HG02884 (cell line): Measurements from ENCODE around the gene OR6B3.

Experiments
- ATAC-seq: cut with Tn5 transposase; IDR thresholded peaks from one replicate; pipeline ENCODE4 v1.9.1; 2021; ENCODE audit warnings: mild to moderate bottlenecking, moderate library complexity; ENCODE audit not compliant: unreplicated experiment

The OR6B3 gene

DNA sequence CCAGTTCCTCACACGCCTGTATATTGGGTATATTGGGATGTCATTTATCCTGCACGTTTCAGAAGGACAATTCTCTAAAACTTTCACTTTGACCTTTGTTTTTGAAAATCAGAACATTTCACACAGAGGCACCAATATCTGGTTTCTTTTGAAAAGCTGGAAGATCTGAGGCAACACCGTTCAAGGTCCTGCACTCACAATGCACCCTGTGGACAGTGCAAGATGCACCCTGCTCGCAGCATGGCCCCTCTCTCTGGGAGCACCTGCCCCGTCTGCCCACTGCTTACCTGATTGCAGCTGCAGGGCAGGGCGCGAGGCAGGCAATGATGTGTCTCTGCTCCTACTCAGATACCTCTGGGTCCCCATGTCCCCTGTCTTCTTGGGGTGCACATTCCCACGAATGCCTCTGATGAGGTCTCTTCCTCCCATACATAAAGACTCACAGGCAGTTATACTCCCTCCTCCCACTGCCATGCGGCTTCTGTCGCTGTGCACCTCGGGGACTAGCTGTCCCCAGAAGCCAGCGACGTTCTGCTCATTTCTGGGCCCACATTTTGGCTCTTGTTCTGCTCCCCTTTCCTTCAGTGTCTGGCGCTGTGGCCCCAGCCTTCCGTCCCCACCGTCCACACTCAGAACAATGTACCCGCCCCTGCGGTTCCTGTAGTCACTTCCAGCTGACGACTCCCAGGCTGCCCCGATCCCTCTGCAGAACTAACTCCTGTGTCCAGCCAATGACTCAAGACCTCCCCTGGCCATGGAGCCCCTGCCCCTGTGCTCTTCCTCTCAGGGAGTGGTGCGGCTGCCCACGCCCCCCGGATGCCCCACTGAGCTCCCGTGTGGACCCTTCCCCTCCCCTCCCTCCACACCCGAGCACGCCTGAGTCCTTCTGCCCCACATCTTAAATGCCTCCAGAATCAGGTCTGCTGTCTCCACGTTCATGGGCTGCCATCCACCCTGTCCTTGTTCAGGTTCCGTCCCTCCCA, at the start of gene OR6B3:
OR6B3 (minus strand) TSS at position 349 of the 983 bp plus-strand sequence.
- ATAC-seq: no peak

- no peak for ATAC-seq
Measured at GRCh38 chr2:240098349-240098748, 45.0 kb upstream of the OR6B3 start.

- ATAC-seq: no peak
Measured at GRCh38 chr2:240095556-240096523, 42.5 kb upstream of the OR6B3 start.

DNA sequence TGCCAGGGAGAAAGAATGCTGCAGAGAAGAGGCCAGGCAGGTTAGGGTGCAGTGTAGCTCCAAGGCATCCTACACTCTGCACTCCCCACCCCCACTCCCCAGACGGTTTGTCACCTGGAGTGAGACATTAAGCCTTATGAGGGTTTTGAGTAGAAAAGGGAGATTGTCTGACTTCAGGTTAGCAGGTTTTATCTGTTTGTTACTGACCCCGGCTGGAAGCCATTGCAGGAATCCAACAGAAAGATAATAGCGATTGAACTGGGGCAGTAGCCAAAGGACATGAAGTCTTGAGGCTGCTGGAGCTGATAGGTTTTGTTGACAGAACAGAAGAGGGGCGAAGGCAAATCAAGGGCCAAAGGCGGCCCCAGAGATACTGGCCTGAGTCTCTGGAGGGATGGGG, 36.0 kb upstream of the OR6B3 start:
- ATAC-seq: no peak

DNA sequence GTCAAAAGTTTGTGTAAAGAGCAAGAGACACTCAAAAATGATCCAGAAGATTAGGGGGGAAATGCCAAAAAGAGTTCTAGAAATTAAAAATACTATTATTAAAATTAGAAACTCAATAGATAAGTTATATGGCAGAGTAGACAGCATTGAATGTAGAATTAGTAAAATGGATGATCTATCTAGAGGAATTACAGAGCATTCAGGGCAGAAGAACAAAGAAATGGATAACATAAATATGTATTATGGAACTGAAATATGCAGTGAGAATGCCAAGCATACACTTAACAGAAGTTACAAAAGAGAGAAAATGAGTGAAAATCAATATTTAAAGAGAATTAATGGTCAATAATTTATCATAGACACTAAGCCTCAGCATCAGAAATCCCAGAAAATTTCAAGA, 33.2 kb upstream of the OR6B3 start:
- ATAC-seq: no peak

DNA sequence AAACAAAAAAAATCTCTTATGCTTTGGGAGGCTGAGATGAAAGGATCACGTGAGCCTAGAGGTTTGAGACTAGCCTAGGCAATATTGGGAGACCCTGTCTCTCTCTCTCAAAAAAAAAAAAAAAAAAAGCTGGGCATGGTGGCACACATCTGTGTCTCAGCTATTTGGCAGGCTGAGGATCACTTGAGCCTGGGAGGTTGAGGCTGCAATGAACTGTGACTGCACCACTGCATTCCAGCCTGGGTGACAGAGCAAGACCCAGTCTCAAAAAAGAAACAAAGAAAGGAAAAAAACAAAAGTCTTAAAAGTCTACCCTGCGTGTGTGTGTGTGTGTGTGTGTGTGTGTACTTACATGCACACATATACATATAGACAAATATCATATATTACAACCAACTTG, 25.3 kb upstream of the OR6B3 start:
- ATAC-seq: no peak

DNA sequence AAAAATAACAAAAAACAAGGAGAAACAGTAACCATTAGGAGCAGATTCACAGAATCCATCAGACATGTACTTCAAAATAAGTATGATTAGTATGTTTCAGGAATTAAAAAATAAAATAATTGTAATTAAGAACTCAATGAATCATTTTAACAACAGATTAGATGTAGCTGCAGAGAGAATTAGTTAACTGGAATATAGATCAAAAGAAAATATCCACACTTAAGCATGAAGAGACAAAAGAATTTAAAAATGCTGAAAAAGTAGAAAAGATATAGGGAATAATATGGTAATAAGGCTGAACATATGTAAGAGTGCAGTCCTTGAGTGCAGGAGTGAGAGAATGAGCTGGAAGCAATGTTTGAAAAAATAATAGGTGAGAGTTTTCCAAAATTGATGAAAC, 24.1 kb upstream of the OR6B3 start:
- no peak for ATAC-seq

DNA sequence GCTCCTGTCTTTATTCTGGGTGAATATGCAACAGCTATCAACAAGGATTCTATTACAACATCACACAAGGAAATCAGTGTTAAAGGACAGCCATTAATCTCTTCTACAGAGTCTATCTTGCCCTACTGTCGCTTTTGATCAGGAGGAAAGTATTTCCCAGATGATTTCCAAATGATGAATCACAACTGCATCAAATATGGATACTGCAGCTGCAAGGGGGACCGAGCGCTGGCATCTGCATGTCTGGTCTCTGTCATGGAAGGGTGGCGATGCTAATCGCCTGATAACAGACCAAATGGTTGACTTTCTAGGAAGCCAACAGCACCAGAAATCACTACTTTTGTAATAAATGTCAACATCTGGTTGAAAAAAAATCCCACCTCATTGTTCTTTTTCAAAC, 21.2 kb upstream of the OR6B3 start:
- ATAC-seq: no peak

DNA sequence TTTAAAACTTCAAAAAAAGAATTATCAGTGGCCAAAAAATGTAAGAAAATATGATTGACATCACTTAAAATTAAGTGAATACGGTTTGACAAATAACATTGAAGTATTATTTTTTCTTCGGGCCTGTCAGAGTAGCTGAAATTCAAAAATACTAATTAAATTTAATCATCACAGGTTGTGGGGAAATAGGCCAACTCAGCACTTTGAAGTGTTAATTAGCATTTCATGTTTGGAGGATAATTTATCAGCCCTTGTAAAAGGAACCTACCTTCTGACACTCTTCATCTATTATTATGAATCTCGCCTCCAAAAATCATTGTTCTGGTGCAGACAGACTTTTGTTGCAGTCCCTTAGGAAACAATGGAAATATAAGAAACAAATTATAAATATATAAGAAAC, 17.6 kb upstream of the OR6B3 start:
- no peak for ATAC-seq

DNA sequence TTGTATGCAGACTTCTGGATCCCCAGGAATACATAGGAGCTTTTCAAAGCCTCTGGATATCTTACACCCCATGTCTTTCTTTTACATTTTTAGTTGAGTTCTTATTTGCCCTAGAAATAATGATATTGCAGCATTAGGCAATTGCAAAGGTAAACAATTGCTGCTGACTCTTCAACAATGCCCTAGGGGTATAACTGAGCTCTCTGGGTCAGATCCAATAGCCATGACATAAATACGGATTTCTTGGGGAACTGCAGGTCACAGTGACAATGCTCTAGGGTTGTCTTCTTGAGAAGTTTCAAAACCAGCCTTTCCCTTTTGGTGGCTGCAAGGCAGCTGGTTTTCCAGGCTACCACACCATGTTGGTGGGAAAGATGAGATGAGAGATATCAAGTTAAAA, 16.5 kb upstream of the OR6B3 start:
- no peak for ATAC-seq

GRCh38 chr2:240068193-240068592, 14.9 kb upstream of the OR6B3 start:
- ATAC-seq: no peak

DNA sequence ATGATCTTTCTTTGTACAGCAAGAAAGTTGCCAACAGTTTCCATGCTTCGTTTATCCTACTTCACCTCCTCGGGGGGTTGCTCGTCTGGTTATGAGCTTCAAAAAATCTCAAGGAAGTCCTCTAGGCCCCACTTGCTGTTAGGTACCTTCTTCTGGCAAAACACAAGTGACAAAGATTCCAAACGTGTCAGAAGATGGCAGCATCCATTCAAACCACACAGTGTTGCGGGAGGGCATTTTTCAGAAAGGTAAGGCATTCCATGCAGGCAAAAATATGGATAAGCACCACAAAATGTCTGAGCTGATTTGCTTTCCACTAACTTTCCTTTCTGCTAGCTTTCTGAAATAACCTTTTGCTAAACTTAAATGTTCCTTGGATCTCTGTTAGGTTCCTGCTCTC, 13.2 kb upstream of the OR6B3 start:
- no peak for ATAC-seq

DNA sequence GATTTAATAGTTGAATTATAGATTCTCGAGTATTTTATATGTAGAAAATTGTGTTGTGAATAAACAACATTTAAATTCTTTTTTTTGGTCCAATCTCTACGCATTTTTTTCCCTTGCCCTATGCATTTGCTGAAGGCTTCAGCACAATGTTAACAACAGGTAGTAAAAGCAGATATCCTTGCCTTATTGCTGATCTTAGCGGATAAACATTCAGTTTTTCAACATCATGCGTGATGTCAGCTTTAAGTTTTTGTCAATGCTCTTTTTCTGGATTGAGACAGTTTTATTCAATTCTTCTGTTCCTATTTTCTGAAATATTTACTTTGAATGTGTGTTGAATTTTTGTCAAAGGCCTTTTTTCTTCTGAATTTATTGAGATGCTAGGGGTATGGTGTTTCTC, 11.6 kb upstream of the OR6B3 start:
- ATAC-seq: no peak

DNA sequence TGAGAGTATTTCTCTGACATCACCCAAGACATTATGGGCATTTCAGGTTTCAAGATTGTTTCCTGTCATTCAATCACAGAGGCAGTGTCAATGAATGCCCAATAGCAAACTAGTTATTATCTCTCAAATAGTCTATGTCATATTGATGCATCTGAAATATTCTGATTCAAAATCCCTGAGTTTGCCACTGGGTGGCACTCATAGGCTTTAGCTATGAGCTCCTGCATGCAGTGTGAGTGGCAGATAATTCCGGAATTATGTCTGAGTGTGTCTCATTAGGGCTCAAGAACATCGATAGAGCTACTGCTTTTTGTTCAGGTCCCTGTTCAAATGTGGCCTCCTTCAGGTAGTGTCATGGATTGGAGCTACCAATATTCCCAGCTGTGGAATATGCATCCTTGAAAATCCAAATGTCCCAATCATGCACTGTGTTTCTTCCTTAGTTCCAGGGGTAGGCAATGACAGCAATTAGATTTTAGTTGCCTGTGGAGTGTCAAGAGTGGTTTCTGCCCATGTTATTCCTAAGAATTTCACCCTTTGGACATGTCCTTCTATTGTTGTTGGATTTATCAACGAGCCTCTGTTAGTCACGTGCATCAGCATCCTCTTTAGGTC, 7.8 kb upstream of the OR6B3 start:
- no peak for ATAC-seq

GRCh38 chr2:240056678-240057077, 3.4 kb upstream of the OR6B3 start:
- ATAC-seq: no peak

DNA sequence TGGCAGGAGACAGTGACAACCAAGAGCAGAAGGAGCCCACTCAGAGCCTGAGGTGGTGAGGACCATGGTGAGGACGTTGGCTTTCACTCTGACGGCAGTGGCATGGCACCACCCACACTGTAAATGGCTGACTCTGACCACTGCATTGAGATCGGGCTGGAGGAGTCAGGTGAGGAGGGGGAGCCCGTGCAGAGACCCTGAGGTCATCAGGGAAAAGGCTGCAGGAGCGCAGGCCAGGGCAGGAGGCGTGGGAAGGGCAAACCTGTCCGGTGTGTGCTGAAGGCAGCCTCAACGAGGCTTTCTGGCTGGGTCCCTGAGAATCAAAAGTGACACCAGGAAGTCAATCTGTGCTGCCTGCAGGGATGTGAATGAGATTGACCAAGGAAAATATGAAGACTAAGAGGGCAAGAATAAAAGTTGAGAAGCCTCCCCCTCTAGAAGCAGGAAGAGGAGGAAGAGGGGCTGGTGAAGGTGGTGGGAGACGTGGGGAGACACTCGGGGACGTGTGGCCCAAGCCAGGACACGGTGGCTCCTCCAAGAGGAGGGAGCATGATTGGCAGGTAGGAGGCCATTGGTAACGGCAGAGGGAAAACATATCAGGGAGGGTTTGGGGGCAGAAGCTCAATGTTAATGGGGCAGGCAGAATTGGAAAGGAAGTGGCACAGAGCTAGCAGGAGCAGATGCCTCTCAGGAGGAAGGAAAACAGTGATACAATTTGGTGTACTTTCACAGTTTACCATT, 2.0 kb upstream of the OR6B3 start:
- ATAC-seq: no peak

DNA sequence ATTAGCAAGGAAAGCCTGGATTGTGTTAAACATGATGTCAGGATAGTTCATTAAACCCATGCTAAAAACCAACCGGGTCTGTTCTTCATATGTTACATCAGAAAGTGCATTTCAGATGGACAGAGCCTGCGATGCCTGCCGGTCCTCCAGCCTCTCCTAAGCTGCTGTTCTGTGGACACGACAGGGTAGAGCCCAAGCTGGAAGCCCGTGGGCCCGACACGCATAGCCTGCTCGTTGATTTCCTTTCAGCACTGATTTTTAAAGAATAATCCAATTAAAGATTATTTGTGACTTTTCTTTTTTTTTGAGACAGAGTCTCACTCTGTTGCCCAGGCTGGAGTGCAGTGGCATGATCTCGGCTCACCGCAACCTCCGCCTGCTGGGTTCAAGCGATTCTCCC, 797 bp downstream of the OR6B3 start:
- ATAC-seq: no peak

- no peak for ATAC-seq
Measured at GRCh38 chr2:240051697-240052096, 1.6 kb downstream of the OR6B3 start.

DNA sequence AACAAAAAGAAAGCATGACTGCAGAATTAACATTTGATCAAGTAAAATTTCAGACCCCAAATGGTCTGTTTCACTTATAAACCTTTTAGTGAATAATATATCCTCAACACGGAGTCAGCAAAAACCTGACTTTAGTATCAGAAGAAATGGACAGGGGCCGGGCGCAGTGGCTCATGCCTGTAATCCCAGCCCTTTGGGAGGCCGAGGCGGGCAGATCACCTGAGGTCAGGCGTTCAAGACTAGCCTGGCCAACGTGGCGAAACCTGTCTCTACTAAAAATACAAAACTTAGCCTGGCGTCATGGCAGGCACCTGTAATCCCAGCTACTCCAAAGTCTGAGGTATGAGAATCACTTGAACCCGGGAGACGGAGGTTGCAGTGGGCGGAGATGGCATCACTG, 3.0 kb downstream of the OR6B3 start:
- no peak for ATAC-seq

DNA sequence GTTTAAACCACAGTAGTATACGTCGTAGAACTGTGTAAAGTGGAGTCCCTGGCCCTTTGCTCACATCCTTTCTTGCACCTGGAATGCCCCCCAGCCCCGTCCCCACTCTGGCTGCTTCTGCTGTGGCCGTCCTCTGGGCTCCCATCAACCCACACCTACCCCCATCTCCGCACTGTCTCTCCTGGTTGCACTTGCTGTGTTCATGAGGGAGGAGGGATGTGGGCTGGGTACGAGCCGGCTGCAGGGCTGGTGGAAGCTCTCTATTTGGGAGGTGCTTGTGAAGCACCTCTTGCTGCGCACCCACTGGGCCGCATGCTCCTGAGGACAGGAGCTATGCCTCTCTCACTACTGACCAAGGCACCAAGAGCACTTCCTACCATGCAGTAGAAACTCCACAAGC, 5.1 kb downstream of the OR6B3 start:
- ATAC-seq: no peak

- no peak for ATAC-seq
Measured at GRCh38 chr2:240045098-240045497, 8.2 kb downstream of the OR6B3 start.
